Loucy (cell line): ENCODE data around the gene SMAD5.

Source experiments
- H2AFZ ChIP-seq: fragments of 200-600 bp; sonication (generic); 2 replicates; pipeline ENCODE4 v1.6.0; 2016; ENCODE audit warnings: antibody characterized with exemption, mild to moderate bottlenecking, low read length, moderate library complexity
- H3F3A ChIP-seq: fragments of 200-600 bp; 2 replicates; pipeline ENCODE4 v1.6.0; 2016; ENCODE audit warnings: antibody characterized with exemption, low read depth, mild to moderate bottlenecking
- H3K27me3 ChIP-seq: fragments of 200-600 bp; sonication (generic); 2 replicates; pipeline ENCODE4 v1.6.1; 2014; ENCODE audit warnings: low read length, mild to moderate bottlenecking; ENCODE audit not compliant: insufficient read depth, poor library complexity, severe bottlenecking
- H3K36me3 ChIP-seq: fragments of 200-600 bp; sonication (generic); 2 replicates; pipeline ENCODE4 v1.6.1; 2016; ENCODE audit warnings: low read length; ENCODE audit not compliant: insufficient read depth
- H3K4me1 ChIP-seq: fragments of 200-600 bp; sonication (generic); 2 replicates; pipeline ENCODE4 v1.5.1; 2014; ENCODE audit warnings: low read length, mild to moderate bottlenecking; ENCODE audit not compliant: insufficient read depth, poor library complexity, severe bottlenecking
- H3K4me2 ChIP-seq: fragments of 200-600 bp; sonication (generic); 2 replicates; pipeline ENCODE4 v1.6.0; 2014; ENCODE audit warnings: antibody characterized with exemption, low read length, low read depth, mild to moderate bottlenecking; ENCODE audit not compliant: poor library complexity, severe bottlenecking
- H3K4me3 ChIP-seq: fragments of 200-600 bp; sonication (generic); 2 replicates; pipeline ENCODE4 v1.5.1; 2014; ENCODE audit warnings: low read length, mild to moderate bottlenecking, mixed read lengths; ENCODE audit not compliant: poor library complexity, severe bottlenecking
- H3K79me2 ChIP-seq: fragments of 200-600 bp; sonication (generic); 2 replicates; pipeline ENCODE4 v1.6.1; 2014; ENCODE audit warnings: low read length; ENCODE audit not compliant: insufficient read depth
- H3K9ac ChIP-seq: fragments of 200-600 bp; sonication (generic); 2 replicates; pipeline ENCODE4 v1.6.0; 2014; ENCODE audit warnings: mild to moderate bottlenecking, low read depth, low read length, moderate library complexity; ENCODE audit not compliant: poor library complexity, severe bottlenecking
- H3K9me2 ChIP-seq: fragments of 200-600 bp; sonication (generic); replicated peaks from 2 replicates; pipeline ENCODE4 v1.6.1; 2016; ENCODE audit warnings: low read depth, low read length, mixed read lengths
- H3K9me3 ChIP-seq: fragments of 200-600 bp; sonication (generic); 2 replicates; pipeline ENCODE4 v1.6.1; 2014; ENCODE audit warnings: mild to moderate bottlenecking, antibody characterized with exemption, low read length, low read depth; ENCODE audit not compliant: insufficient read depth
- H4K20me1 ChIP-seq: fragments of 200-600 bp; sonication (generic); 2 replicates; pipeline ENCODE4 v1.6.0; 2014; ENCODE audit warnings: antibody characterized with exemption, low read length, mild to moderate bottlenecking; ENCODE audit not compliant: insufficient read depth, poor library complexity, severe bottlenecking
- EZH2phosphoT487 ChIP-seq: fragments of 200-600 bp; IDR thresholded peaks from 2 replicates; pipeline ENCODE4 v1.6.1; 2018; ENCODE audit warnings: antibody characterized with exemption, mild to moderate bottlenecking, moderate library complexity, borderline replicate concordance
- TF ChIP-seq, protein P1 (sequence below): fragments of 200-600 bp; sonication (generic); conservative IDR thresholded peaks from 2 replicates; pipeline ENCODE4 v1.5.1; 2014; ENCODE audit warnings: mild to moderate bottlenecking, antibody characterized with exemption, low read length

Gene SMAD5

DNA sequence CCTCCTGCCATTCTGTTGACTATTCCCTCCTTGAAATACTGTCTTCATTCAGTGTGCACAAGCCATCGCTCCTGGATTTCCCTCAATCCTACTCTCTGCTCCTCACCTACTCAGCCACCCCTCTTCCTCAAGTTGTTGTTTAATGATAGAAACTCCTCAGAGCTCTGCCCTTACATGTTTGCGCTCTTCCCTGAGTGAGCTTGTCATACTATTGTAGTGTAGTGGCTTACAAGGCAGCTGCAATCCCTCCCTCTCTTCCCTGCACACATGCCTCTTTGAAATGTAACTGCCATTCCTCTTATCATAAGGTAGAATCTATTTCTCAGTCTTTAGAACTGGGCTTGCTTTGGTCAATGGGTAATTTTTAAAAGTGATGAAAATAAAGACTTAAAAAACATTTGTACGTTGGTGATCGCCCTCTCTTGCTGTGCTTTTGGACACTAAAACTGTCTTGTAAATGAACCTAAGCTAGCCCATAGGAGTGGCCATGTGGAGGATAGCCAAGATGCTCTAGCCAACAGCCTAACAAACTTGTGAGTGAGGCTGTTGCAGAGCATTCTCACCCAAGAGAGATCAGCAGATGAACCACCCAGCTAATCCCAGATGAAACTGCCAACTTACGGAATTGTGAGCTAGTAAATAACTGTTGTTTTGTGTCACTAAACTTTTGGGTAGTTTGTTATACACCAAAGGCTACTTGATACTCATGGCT, 18.1 kb upstream of the SMAD5 start:
- H4K20me1 ChIP-seq, result no peaks in the 10 kb centered on the region
- no peaks in the 10 kb centered on the region for H3K9me3 ChIP-seq
- H3K4me3 ChIP-seq, result no peak overlapping the region
- TF ChIP-seq EZH2phosphoT487, result no peak
- TF ChIP-seq, protein P1, sequence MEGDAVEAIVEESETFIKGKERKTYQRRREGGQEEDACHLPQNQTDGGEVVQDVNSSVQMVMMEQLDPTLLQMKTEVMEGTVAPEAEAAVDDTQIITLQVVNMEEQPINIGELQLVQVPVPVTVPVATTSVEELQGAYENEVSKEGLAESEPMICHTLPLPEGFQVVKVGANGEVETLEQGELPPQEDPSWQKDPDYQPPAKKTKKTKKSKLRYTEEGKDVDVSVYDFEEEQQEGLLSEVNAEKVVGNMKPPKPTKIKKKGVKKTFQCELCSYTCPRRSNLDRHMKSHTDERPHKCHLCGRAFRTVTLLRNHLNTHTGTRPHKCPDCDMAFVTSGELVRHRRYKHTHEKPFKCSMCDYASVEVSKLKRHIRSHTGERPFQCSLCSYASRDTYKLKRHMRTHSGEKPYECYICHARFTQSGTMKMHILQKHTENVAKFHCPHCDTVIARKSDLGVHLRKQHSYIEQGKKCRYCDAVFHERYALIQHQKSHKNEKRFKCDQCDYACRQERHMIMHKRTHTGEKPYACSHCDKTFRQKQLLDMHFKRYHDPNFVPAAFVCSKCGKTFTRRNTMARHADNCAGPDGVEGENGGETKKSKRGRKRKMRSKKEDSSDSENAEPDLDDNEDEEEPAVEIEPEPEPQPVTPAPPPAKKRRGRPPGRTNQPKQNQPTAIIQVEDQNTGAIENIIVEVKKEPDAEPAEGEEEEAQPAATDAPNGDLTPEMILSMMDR, result no peak
- H3F3A ChIP-seq, result no peaks in the 10 kb centered on the region
- no peak overlapping the region for H3K9ac ChIP-seq
- no peak overlapping the region for H3K4me2 ChIP-seq
- no peak overlapping the region for H2AFZ ChIP-seq
- no peaks in the 10 kb centered on the region for H3K27me3 ChIP-seq
- no peaks in the 10 kb centered on the region for H3K9me2 ChIP-seq
- H3K36me3 ChIP-seq, result no peaks in the 10 kb centered on the region
- peaks cover 3% of the 10 kb centered on the region for H3K4me1 ChIP-seq
- H3K79me2 ChIP-seq, result no peaks in the 10 kb centered on the region

DNA sequence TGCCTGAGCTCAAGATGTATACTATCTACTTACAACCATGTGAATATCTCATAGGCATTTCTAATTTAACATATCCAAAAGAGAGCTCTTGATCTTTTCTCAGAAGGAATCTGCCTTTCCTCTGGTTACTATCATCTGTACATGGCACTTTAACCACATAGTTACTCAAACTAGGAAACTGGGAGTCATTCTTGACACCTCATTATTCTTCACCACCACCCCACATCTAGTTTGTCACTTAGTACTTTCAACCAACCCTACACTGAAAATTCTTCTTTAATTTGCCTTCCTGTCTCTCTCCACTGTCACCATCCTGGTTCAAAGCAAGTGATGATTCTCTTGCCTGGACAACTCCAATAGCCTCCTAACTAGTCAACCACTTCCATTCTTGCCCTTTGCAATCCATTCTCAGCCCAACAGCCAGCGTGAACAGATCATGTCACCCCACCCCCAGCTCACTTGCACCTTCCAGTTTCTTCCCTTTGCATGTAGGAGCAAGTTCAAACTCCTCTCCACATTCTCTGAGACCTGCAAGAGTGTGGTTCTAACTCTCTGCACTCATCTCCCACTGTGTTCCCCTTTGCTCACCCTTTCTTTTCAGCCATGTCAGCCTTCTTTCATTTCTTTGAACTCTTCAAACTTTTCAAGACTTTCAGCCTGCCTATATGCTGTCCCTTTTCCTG, 17.3 kb upstream of the SMAD5 start:
- TF ChIP-seq, protein P1, result no peak
- TF ChIP-seq EZH2phosphoT487, result no peak
- Histone ChIP-seq H3K36me3 (no peaks in the 10 kb centered on the region), H3K9ac (no peak overlapping the region), H3K9me3 (no peaks in the 10 kb centered on the region), H2AFZ (no peak overlapping the region), H3K4me1 (peaks cover 3% of the 10 kb centered on the region), H3K27me3 (no peaks in the 10 kb centered on the region), H4K20me1 (no peaks in the 10 kb centered on the region), H3K79me2 (no peaks in the 10 kb centered on the region), H3K9me2 (no peaks in the 10 kb centered on the region), H3F3A (no peaks in the 10 kb centered on the region), H3K4me3 (no peak overlapping the region), H3K4me2 (no peak overlapping the region)

DNA sequence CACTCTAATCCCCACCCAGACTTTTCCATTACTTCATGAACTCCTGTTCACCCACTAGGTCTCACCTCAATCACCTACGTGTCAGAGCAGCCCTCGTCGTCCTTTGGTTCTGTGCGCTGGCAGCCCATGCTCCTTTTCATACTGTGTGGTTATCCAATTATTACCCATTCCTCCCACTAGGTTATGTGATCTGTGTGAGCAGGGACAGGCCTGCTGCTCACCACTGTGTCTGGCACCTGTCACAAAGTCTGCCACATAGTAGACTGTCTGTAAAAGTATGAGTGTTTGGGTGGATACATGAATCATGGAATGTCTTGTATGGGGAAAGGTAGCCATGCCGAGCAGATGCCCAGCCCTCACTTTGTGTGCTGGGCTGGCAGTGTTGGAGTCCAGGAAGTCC, 12.1 kb upstream of the SMAD5 start:
- H3K36me3 ChIP-seq, result no peaks in the 10 kb centered on the region
- no peaks in the 10 kb centered on the region for H3K79me2 ChIP-seq
- no peak for TF ChIP-seq EZH2phosphoT487
- TF ChIP-seq, protein P1, result no peak
- no peaks in the 10 kb centered on the region for H4K20me1 ChIP-seq
- H3K9me2 ChIP-seq, result no peaks in the 10 kb centered on the region
- H3K4me2 ChIP-seq, result no peak overlapping the region
- H2AFZ ChIP-seq, result no peak overlapping the region
- H3F3A ChIP-seq, result no peaks in the 10 kb centered on the region
- H3K9ac ChIP-seq, result no peak overlapping the region
- no peak overlapping the region for H3K4me3 ChIP-seq
- no peaks in the 10 kb centered on the region for H3K4me1 ChIP-seq
- no peaks in the 10 kb centered on the region for H3K9me3 ChIP-seq
- no peaks in the 10 kb centered on the region for H3K27me3 ChIP-seq
